Activated effector memory CD4-positive, alpha-beta T cell treated with Interleukin-2 at 50 U/mL for 16 hours (primary cell): ENCODE results near the gene FBXL17.
A peak's percentile ranks its signal among the peaks of the same experiment; 100 is the strongest.
"Not testable (repeated sequence)": the region's sequence is repeated elsewhere in the genome, so short reads cannot be mapped to it uniquely, and the experiment has no call there.

ENCODE experiments used
- DNase-seq: peaks from one replicate; pipeline ENCODE4 v3.0.0-alpha.2; 2020

Gene FBXL17

DNA sequence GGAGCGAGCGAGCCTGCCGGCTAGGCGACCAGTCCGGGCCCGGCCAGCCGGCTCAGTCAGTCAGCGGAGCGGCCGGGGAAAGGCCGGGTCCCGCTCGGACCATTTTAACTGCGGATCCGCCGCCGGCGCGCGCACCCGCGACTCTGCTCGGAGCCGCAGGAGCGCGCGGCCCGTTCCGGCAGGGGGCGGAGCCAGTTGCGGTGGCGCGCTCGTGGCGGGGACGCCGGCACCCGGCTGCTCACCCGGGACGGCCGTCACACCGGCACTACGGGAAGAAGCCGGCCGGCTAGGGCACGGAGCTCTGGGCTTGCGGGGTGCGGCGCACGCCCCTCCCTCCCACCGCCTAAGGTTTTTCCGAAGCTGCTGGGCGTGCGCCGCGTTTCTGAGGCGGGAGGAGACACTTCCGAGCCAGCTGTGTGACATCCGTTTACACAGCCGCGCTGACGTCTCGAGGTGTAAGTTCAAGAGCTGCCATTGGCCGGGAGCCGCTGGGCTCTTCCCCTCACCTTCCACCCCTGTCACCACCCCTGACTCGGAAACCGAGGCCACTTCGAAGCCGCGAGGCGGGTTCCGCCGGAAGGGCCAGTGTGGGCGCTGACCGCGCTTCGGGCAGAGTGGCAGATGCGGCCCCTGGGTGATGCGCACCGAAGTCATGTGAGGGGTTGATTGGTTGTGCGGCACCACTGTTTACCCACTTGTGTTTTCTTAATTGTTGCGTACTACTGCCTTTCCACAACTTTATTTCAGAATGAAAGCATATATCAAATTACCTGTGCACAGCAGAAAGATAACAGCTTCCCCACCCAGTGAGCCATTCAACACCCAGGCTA lies at the start of gene FBXL17:
TSS of gene FBXL17 (minus strand) at position 145 of the 830 bp plus-strand sequence.
- peak; percentile 86 for DNase-seq

DNA sequence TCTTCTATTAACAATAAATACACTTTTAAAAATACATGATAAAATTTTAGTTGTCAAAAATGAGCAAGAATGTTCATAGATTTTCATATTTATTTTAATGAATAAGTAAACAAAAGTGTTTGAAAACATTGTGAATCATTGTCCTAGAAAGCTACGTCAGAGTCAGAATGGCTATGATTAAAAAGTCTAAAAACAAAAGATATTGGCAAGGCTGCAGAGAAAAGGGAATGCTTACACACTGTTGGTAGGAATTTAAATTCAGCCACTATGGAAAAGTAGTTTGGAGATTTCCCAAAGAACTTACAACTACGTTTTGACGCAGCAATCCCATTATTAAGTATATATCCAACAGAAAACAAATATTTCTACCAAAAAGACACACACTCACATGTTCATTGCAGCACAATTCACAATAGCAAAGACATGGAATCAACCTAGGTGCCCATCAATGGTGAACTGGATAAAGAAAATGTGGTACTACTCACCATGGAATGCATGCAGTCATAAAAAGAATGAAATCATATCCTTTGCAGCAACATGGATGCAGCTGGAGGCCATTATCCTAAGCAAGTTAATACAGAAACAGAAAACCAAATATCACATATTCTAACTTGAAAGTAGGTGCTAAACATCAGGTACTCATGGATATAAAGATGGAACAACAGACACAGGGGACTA lies 49.2 kb upstream of the FBXL17 start:
- DNase-seq: no peak

DNA sequence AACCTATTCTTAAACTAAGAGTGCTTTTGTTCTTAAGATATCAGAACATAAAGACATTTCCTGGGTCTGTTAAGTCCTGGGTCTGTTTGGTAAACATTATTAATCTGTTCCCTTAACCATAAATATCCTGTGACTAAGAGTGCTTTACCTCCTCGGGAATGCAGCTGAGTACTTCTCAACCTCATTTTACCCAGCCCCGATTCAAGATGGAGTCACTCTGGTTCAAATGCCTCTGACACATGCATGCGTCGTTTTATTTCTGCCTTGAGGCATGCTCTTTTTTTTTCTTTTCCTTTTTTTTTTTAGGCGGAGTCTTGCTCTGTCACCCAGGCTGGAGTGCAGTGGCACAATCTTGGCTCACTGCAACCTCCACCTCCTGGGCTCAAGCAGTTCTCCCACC lies 39.8 kb upstream of the FBXL17 start:
- no peak for DNase-seq

DNA sequence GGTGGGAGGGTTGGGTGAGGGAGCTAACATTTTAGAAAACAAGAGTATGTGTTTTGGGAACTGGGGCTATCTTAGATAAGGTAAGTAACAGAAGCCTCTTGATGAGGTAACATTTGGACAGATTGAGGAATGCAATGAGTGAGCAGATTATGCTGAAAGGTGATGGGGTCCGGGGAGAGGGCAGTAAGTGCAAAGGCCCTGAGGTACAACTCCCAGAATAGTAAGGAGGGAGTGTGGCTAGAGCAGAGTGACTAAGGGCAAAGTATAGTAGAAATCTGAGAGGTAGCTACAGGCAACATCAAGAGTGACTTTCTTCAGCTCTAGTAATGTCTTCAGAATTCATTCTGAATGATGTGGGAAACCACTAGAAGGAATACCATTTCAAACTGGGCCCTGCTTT lies 38.9 kb upstream of the FBXL17 start:
- no peak for DNase-seq

DNA sequence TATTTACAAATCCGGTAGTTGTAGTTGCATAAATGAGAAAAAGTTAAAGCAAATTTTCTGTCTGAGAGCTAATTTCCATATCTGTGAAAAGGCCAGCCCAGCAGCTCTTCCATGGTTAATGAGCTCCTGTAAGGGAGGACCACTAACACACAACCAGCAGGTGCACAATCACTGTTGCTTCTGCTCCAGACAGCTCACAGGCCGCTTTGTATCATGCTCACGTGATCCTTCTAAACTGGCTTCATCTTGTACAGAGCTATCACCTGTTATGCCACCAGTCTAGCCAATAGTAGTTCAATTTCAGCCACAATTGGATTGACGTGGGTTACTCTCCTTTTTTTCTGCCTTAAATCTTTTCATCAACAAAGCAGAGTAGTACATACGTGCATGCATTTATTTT lies 38.3 kb upstream of the FBXL17 start:
- DNase-seq: no peak

DNA sequence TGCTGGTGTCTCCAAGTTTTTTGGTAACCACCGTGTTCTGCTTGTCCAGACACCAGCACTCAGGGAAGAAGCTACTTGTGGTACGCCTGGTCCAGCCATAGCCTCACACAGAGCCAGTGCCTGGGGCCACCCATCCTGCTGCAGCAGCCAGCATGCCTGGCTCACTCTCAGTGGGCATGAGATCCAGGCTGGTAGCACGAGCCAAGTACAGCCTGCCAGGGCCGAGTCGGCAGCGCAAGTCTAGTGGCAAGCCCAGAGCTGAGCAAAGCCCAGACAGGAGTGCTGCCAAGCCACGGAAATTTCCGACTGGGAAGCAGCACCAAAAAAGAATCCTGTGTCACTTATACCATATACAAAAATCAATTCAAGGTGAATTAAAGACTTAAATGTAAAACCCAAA lies 36.3 kb upstream of the FBXL17 start:
- DNase-seq: no peak

DNA sequence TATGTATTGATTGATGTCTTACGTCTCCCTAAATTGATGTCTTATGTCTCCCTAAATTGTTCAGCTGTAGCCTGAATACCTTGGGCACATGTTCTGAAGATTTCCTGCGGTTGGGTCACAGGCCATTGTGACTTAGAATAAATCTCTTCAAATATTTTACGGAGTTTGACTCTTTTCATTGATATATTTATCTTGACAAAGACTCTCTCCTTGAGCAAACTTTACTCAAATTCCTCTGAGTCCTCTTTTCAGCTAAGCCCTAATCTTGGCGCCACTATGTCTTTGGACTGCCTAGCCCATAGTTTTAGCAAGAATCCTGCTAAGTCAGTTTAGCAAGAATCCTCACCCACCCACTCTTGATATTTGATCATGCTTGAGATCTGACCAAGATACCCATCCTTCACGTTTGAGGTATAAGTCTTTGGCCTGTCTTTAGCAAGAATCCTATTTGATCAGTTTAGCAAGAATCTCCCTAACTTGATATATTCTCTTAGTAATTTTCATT lies 35.3 kb upstream of the FBXL17 start:
- no peak for DNase-seq

DNA sequence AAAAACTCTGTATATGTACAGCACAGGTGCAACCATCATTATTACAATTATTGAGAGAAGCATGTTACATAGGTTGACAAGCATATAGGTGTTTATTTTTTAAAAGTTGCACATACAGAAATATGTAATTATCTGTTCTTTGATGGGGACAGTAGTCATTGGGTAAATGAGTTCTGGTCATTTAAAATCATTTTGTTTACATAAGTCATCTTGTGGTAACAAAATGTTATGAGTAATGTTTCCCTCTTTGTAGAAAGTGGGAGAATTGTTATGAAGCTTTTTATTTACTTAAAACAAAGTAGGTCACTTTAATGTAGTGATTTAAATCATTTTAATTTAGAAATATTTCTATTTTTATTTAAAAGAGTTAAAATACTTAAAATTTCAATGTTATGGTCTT lies 33.8 kb upstream of the FBXL17 start:
- DNase-seq: no peak

DNA sequence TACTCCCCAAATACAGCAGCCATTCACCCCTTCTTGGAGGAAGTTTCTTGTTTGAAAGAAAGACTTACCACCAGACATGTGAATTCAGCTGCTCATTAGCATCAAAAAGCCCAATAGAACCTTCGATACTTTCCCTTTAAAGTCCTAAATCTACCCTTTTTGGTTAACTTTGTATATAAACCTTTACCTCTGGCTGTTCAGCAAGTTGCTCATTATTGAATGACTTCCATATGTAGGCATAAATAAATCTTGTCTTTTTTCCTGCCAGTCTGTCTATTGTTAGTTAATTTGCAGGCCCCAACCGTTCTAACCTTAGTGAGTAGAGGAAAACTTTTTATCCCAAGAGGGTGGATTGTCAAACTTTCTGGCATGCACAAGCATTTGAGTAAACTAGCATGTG lies 27.9 kb upstream of the FBXL17 start:
- DNase-seq: no peak

DNA sequence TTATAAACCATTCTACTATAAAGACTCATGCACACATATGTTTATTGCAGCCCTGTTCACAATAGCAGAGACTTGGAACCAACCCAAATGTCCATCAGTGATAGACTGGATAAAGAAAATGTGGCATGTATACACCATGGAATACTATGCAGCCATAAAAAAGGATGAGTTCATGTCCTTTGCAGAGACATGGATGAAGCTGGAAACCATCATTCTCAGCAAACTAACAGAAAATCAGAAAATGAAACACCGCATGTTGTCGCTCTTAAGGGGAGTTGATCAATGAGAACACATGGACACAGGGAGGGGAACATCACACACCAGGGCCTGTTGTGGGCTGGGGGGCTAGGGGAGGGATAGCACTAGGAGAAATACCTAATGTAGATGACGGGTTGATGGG lies 23.3 kb upstream of the FBXL17 start:
- not testable (repeated sequence) for DNase-seq

DNA sequence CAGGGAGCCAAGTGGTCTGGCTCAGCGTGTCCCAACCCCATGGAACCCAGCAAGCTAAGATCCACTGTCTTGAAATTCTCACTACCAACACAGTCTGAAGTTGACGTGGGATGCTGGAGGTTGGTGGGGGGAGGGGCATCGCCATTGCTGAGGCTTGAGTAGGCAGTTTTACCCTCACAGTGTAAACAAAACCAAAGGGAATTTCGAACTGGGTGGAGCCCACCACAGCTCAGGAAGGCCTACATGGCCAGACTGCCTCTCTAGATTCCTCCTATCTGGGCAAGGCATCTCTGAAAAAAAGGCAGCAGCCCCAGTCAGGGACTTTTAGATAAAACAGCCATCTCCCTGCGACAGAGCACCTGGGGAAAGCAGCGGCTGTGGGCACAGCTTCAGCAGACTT lies 17.1 kb upstream of the FBXL17 start:
- DNase-seq: no peak

DNA sequence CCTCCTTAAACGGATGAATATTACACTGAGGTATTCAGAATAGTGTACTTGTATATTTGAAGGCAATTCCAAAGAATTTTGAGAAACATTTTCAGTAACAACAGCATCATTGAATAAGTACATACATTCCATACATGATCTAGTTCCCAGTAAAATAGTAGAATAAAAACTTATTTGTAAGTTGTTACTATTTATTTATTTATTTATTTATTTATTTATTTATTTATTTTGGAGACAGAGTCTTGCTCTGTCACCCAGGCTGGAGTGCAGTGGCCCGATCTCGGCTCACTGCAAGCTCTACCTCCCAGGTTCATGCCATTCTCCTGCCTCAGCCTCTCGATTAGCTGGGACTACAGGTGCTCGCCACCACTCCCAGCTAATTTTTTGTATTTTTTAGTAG lies 14.9 kb upstream of the FBXL17 start:
- DNase-seq: not testable (repeated sequence)

DNA sequence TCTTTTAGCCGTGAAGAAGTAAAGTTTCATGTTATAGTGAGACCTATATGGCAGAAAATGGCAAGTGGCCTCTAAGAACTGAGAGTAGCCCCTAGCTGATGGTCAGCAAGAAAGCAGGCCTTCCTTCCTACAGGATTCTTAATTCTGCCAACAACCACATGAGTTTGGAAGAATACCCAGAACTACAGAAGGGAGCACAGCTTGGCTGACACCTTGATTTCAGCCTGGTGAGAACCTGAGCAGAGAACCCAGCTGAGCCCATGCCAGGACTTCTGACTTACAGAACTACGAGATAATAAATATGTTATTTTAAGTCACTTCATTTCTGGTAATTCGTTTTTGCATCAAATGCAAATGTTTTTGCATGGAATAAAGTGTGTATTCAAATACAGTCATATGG lies 5.9 kb upstream of the FBXL17 start:
- DNase-seq: no peak

DNA sequence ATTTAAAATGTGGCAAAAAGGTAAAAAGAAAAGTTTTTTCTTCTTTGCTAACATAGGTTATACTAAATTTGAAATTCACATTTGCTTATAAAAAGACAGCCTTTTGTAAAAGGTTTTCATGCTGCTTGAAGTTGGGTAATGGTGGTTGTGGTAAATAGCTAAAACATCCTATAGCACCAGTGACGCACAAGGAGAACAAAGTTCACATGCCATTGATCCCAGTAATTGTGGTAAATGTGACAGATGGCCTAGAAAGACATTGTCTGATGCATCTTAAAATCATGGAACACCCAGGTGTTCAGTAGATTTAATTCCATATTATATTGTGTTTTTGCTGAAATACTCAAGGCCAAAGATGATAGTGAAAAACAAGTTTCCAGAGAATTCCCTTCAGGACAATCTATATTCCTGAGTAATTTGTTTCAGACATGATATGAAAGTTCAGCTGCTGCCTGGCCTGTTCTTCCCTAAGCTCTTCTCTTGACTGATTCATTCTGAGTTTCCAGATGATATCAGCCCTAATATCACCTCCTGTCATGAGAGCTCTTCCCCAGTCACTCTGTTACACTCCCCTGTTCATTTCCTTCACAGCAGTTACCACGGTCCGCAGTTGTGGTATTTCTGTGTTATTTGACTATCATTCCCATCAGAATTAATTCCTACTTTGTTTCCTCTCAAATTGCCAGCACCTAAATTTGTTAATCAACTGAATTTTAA lies 4.6 kb upstream of the FBXL17 start:
- DNase-seq: no peak

DNA sequence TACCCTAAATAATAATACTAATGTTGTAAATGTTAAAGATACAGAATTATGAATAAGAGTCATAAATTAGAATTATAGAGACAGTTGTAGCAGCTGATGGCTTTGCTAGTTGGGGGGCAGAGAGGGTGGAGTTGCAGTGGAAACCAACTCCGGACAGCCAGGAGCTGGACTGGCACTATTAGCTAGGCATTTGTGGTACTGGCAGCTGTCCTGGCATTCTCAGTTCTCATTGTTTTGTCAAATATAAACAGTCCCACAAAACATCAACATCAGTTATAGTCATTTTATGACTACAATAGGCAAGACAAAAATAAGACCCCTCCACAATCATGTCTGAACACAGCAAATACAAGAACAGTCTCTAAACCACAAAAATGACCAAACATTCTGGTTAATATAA lies 2.8 kb upstream of the FBXL17 start:
- no peak for DNase-seq

DNA sequence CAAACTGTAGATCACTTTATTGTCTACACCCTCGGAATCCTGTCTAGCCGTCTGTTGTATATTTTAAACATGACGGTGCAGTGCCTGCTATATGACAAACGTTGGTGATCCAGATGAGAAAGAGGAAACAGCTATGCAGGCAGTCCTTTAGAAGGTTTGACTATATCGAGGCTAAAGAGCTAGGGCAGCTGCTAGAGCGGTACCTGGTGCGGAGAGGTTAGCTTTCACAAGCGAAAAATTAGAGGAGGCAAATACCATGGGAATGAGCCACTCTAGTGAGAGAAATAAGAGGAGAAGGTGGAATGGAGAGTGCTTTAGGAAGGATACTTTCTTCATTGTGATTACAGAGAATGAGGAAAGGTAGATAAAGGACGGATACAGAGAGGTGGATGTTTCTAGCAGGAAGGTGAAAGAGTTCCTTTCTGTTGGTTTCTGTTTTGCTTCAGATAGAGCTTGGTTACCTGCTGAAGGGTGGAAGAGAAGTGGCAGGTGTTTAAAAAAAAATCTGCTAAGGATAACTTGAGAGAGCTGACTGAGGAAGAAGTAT lies 959 bp upstream of the FBXL17 start:
- DNase-seq: no peak

DNA sequence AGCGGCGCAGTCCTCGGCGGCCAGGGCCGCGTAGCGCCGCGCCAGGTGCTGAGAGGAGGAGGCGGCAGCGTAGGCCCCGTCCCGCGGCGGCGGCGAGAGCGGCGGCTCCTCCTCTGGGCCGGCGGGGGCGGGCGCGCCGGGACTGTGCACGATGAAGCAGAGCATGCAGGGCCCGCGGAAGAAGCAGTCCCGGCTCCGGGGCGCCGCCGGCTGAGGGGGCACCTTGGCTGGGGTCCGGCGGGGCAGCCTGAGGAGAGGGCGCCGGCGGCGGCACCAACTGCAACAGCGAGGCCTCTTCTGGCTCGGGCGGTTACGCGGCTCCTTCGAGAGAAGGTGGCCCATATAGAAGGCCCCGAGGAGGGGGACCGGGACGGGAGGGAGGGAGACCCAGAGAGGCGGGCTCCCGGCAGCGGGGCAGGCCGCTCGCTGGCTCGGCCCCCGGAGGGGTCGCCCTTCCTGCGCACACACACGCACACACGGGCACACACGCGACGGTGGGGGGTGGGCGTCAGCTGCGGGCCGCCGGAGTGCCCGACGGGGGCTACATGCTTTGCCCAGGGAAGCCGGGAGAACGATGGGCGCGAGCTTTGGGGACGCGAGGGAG lies 446 bp downstream of the FBXL17 start:
- peak; percentile 78 for DNase-seq

DNA sequence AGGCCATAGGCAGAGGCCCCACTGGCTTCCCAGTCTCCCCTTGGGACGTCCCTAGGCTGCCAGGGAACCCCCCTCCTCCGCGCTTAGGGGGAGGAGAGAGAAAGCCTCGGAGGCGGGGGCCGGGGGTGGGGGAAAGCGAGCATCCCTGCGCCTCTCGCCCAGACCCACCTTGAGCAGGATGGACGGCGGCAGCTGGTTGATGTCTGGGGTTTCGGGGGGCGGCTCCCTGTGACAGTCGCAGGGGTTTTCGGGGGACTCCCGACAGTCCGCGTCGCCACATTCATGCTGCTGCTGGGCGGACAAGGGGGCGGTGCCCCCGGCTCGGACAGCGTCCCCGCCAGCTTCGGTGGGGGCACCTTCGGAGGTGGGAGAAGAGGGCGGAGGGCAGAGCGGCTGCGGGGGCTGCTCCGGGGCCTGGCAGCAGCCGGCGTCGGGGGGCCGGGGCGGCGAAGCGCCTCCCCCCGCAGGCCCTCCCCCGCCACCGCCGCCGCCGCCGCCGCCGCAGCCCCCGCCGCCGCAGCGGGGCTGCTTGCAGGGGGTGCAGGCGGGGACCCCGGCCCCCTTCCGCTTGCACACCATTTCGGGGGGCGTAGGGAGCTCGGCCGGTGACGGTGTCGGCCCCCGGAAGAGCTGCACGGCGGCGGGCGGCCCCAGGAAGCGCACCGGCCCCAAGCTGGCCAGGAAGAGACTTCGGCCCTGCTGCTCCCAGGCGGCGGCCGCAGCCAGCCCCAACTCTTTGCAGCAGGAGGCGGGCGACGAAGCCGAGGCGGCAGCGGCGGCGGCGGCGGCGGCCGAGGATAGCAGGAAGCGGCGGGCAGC lies 1.2 kb downstream of the FBXL17 start:
- DNase-seq: peak; percentile 25

DNA sequence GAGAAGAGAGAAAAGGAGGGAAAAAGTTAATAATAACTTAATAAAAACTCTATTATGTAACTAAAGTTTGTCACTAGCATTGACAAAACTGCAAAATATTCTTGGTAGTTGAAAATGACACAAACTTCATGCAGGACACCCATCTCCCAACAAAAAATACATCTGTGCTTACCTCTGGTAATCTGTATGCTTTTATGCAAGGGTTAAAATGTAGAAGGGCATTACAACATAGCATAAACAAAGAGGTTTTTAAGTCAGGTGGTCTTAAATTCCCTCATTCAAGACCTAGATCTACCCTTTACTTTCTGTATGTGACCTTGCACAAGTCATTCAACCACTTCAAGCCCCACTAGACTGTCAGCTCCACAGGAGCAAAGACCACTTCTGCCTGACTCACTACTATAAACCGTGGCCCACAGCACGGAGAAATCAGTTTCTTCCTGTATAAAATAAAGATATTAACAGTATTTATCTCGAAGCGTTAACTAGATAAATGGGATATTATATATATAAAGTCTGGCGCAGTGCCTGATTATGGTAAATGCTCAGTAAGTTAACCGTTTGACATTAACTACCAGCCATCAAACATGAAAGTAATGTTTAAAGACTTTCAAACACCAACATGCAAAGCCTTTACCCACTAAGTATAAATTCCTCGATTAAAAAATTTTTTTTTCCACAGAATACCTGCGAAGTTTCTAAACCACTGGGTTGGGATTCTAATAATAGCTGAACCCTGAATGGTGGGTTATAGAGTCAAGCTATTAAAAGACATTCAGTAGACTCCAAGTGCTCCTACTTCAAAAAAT lies 2.0 kb downstream of the FBXL17 start:
- DNase-seq: no peak

DNA sequence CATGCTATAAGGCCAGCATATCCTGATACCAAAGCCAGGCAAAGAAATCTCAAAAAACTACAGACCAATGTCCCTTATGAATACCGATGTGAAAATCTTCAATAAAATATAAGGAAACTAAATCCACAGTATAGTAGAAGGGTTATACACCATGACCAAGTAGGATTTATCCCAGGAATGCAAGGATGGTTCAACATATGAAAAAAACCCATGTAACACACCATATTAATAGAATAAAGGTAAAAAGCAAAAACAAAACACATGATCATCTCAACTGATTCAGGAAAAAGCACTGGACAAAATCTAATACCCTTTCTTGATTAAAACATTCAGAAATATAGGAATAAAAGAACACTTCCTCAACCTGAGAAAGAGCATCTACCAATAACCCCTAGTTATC lies 6.1 kb downstream of the FBXL17 start:
- DNase-seq: no peak

DNA sequence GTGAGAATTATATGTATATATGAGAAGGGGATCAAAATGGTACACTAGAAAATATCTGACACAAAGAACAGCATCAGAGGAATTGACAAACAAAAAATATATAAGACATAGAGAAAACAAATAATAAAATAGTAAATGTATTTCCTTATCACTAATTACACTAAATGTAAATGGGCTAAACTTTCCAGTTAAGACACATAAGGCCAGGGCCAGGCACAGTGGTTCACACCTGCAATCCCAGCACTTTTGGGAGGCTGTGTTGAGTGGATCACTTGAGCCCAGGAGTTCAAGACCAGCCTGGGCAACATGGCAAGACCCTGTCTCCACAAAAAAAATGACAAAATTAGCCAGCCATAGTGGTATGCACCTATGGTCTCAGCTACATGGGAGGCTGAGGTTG lies 8.5 kb downstream of the FBXL17 start:
- no peak for DNase-seq
